ENCODE measurements around the gene SCGB3A2.

Gene SCGB3A2

DNA sequence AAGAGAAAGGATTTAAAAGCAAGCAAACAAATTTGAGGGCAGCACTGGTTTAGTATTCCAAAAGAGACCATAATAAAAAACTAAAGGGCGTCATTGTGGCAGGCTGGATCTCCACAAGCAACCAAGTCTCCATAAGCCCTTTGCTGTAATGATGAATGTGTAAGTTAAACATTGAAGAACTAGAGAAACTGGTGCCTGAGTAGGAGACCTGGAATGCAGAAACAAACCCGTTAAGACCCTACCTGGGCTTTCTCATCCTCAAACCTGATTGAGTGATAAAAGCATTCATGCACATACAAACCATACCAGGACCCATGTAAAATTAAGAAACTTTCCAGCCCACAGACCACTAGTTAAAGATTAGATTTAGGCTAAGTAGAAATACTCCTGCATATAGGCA is 1.9 kb upstream of the SCGB3A2 start:
- TF ChIP-seq, protein P1, sequence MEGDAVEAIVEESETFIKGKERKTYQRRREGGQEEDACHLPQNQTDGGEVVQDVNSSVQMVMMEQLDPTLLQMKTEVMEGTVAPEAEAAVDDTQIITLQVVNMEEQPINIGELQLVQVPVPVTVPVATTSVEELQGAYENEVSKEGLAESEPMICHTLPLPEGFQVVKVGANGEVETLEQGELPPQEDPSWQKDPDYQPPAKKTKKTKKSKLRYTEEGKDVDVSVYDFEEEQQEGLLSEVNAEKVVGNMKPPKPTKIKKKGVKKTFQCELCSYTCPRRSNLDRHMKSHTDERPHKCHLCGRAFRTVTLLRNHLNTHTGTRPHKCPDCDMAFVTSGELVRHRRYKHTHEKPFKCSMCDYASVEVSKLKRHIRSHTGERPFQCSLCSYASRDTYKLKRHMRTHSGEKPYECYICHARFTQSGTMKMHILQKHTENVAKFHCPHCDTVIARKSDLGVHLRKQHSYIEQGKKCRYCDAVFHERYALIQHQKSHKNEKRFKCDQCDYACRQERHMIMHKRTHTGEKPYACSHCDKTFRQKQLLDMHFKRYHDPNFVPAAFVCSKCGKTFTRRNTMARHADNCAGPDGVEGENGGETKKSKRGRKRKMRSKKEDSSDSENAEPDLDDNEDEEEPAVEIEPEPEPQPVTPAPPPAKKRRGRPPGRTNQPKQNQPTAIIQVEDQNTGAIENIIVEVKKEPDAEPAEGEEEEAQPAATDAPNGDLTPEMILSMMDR (IDR thresholded peaks at IDR 0.05; ENCODE audit: low read depth, low read length) = no peak
- DNase-seq (ENCODE audit: extremely low read depth, low read depth) = no peak

DNA sequence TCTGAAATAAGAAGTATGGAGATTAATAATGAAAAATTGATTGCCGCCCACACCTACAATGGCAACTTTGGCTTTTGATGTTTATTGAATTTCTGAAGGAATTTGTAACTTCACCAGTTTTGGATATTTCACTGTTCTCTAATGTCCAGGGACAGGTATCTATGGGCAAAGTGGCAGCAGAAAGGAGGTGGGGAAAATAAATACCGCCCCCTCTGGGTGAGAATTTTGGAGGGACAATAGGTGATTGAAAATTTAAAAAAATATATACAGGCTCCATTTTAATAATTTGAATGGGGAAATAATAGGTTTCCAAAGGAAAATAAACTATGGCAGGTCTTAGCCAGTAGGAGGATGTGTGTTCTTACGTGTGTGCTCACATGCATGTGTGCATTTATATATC is 1.3 kb downstream of the SCGB3A2 start:
- TF ChIP-seq, protein P1 (IDR thresholded peaks at IDR 0.05; ENCODE audit: low read depth, low read length) = no peak
- no peak for DNase-seq (ENCODE audit: extremely low read depth, low read depth)

DNA sequence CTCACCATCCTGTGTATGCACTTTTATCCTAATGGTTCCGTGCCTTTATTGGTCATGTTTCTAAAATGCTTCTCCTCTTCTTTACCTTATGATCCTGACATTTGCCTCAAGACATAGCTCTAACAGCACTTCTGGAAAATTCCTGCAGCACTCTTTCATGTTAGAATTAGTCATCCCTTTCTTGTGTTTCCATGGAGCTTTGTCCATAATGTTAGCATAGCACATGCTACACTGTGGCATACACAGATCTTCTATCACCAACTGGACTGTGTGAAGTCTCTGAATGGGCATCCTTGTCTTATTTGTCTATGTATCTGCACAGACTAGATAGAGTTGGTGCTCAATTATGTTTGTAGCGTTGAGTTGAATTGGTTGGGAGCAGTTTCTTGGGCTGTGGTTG is 2.0 kb downstream of the SCGB3A2 start:
- TF ChIP-seq, protein P1 (IDR thresholded peaks at IDR 0.05; ENCODE audit: low read depth, low read length) = no peak
- DNase-seq (ENCODE audit: extremely low read depth, low read depth) = no peak

DNA sequence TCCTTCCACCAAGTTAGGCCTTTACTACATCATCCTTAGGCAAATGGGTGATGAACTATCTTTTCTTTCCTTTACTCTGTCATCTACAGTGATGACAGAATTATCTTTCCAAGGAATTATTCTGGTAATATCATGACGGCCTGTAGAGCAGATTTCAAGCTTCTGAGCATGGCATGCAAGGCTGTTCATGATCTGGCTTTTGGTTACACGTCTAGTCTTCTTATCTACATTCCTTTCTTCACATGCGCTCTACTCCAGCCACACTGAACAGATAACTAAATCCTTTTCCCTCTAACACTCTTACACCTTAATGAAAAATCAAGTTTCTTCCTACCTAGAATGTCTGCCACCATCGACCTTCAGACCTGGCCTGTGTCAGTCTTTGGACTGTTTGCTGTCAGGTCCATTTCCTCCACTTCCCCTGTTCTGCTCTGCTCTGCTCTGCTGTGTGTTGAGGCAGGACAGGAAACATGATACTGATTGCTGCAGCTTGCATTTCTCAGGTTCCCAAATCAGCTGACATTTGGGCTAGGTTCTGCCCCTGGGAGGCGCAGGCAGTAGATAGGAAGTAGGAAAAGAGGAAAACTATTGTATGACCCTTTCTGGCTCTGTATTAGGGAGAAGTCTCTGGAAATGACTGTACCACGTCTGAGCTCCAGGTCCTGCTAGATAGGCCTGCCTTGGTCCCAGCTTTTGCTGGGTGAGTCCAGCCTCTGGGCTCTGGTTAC is 4.2 kb downstream of the SCGB3A2 start:
- DNase-seq (ENCODE audit: extremely low read depth, low read depth) = no peak
- TF ChIP-seq, protein P1 (IDR thresholded peaks at IDR 0.05; ENCODE audit: low read depth, low read length) = no peak

DNA sequence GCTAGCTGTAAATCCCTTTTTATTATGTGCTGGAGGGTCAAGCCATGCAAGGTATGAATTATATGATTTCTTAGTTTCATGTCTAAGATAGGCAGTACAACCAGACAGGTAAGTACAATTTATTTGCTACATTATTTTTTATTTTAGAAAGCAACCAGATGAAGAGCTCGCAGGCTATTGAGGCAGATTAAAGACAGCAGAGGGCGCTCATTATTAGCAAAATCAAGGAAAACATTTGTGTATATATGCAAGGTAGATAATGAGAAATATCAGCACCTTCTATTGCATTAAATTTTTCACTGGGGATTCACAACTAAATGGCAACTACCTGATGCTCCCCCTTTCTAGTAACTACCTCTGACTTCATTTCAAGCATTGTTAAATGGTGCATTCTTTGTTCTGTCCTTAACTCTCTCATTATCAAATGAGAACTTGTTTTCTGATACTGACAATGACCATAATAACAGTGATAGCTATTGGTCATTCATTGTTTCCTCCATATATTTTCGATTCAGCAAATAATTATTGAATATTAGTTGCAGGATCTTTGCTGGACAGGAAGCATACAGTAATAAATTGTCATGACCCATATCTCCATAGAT is 8.6 kb downstream of the SCGB3A2 start:
- no peak for DNase-seq (ENCODE audit: extremely low read depth, low read depth)
- TF ChIP-seq, protein P1 (IDR thresholded peaks at IDR 0.05; ENCODE audit: low read depth, low read length) = peak; percentile 29

DNA sequence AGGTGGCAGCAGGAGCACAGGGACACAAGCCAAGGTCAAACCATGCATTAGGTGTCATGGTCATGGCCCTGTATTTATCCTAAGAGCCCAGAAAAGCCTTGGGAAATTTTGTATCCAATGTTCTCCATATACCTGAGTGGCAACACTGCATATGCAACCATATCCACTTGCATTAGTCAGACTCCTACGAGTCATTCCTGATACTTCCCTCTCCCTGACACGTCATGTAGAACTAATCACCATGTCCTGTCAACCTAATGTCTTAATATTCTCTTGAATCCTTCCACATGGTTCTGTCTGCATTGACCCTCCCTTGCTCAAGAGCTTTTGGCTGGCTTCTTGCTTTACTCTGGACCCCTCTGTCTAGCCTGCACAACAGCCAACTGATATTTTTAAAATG is 9.4 kb downstream of the SCGB3A2 start:
- no peak for DNase-seq (ENCODE audit: extremely low read depth, low read depth)
- TF ChIP-seq, protein P1 (IDR thresholded peaks at IDR 0.05; ENCODE audit: low read depth, low read length) = no peak

DNA sequence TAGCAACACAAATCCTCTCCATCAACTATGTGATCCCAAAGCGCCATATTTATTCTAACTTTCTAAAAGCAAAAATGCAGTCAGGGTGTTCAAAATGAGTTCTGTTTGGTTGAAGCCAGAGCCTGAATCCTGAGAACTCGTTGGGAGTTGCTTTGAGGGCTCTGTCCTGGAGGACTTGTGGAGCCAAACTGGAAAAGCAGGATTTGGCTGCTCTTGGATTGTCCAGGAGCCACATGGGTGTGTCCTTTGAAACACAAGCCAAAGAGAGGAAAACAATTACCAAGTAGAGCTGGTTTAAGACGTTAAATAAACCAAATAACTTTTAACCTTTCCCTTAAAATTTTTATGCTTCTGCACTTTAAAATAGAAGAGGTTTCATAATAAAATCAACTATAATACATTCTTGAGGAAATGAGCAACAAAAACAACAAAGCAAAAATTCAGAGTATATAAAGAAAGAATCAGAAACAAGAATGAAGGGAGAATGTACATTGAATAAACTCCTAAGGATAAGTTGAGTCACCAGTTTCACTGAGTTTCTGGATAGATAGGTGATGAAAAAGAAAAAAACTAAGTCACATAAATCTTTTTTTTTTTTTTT is 14.3 kb downstream of the SCGB3A2 start:
- no peak for DNase-seq (ENCODE audit: extremely low read depth, low read depth)
- TF ChIP-seq, protein P1 (IDR thresholded peaks at IDR 0.05; ENCODE audit: low read depth, low read length) = no peak
